GM19324 (cell line): ENCODE results near the gene MOB1A.

Experiments used
- ATAC-seq: cut with Tn5 transposase; IDR thresholded peaks from one replicate; pipeline ENCODE4 v1.9.1; 2021; ENCODE audit warnings: mild to moderate bottlenecking, moderate library complexity; ENCODE audit not compliant: unreplicated experiment, low FRiP score

Gene MOB1A

GRCh38 chr2:74109551-74109950 lies 69.1 kb downstream of the MOB1A start:
- no peak for ATAC-seq

- ATAC-seq = no peak
These were observed 71.6 kb downstream of the MOB1A start for GRCh38 chr2:74107071-74107470.

GRCh38 chr2:74105413-74105812 lies 73.3 kb downstream of the MOB1A start:
- no peak for ATAC-seq

- no peak for ATAC-seq
These were observed 73.8 kb downstream of the MOB1A start for GRCh38 chr2:74104839-74105238.

DNA sequence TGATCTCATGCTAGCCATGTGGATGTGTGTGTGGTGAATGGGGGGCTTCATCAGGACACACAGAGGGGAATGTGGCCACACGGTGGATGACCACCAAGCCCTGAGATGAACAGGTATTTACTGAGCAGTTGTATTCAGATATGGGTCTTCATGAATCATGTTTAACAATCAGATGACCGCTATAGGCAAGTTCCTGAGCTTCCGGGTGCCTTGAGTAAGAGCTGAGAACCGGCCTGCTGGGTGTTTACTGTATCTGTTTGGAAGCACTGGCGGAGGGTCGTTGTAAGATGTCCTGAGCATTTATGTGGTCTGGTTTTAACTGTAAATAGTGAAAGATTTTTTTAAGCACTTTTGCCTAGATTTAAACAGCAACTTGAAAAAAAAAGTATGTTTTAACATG lies 74.9 kb downstream of the MOB1A start:
- ATAC-seq = no peak
